GM12878 (cell line): ENCODE data around the gene GSTA3.
"Not testable (repeated sequence)": the region's sequence is repeated elsewhere in the genome, so short reads cannot be mapped to it uniquely, and the experiment has no call there.

Source experiments
- BHLHE40 ChIP-seq, 2 experiments: fragments of 450-650 bp in 1 of 2; IDR thresholded peaks; 2 replicates each; pipeline ENCODE4 v1.6.1; 2011 to 2017; ENCODE audit warnings: low read depth in 2 of 2, borderline replicate concordance in 1 of 2, improper control_type of control experiment in 1 of 2, low read length in 1 of 2, mild to moderate bottlenecking in 1 of 2
- IKZF1 ChIP-seq: fragments of 450-650 bp; conservative IDR thresholded peaks from 2 replicates; pipeline ENCODE4 v1.6.1; 2017; ENCODE audit warnings: antibody characterized with exemption, mild to moderate bottlenecking
- NR2C1 ChIP-seq: fragments of 450-650 bp; IDR thresholded peaks from 2 replicates; pipeline ENCODE4 v1.6.1; 2017; ENCODE audit warnings: antibody characterized with exemption, mild to moderate bottlenecking, moderate library complexity
- POLR2AphosphoS5 ChIP-seq: IDR thresholded peaks from 2 replicates; pipeline ENCODE4 v1.6.1; 2011; ENCODE audit warnings: mild to moderate bottlenecking, low read length, inconsistent platforms
- TAF1 ChIP-seq: IDR thresholded peaks from 2 replicates; pipeline ENCODE4 v1.6.1; 2011; ENCODE audit warnings: mild to moderate bottlenecking, low read depth, low read length, borderline replicate concordance
- ZZZ3 ChIP-seq: IDR thresholded peaks from 2 replicates; pipeline ENCODE4 v1.6.1; 2011; ENCODE audit warnings: low read depth; ENCODE audit not compliant: control insufficient read depth, insufficient read length
- TF ChIP-seq, protein P1 (sequence below): IDR thresholded peaks from 2 replicates; pipeline ENCODE4 v1.6.1; 2012; ENCODE audit warnings: low read depth, low read length, improper control_type of control experiment

DNA sequence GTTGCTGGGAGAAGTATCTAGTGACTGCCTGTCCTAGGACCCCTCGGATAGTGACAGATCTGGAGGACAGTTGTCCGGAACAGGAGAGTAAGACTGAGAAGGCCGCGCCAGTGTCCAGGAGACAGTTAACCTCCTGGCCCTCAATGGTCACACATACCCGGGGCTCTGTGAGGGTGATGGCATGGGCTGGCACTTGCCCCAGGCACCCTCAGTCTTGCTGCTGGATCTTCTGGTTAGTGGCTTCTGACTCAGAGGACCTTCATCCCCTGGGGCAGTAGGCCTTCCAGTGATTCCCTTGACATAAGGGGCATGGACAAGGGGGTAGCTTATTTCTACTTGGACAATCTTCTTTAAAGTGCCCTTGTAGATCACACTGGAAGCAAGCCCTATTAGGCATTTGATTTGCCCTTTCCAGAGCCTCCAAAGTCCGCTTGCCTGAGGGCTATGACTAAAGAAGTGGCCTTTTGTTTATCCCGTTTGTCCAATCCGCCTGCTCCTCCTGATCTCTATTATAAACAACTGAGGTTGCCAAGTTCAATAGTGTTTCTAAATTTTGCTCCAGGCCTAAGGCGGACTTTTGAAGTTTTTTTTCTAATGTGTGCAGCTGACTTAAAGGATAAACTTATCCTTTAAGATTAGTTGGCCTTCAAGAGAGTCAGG lies 8.7 kb upstream of the GSTA3 start:
- TF ChIP-seq NR2C1; BHLHE40 (IDR thresholded peaks at IDR 0.05; ENCODE audit: borderline replicate concordance in 1 of 2, low read depth in 2 of 2, low read length in 1 of 2); TAF1; ZZZ3; POLR2AphosphoS5; IKZF1: not testable (repeated sequence)
- TF ChIP-seq, protein P1, sequence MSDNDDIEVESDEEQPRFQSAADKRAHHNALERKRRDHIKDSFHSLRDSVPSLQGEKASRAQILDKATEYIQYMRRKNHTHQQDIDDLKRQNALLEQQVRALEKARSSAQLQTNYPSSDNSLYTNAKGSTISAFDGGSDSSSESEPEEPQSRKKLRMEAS, result not testable (repeated sequence)
